Activated CD8-positive, alpha-beta T cell treated with anti-CD3 and anti-CD28 coated beads for 36 hours (primary cell): ENCODE measurements around the gene ZC3H18. TPM values are rescaled to one million over a fixed set of nuclear protein-coding genes. Genes with fewer than 3 reads are reported as not detected.

ENCODE experiments used
- ATAC-seq: fragments of 200-7000 bp; cut with Tn5 transposase; one replicate; pipeline ENCODE4 v1.10.0; 2021; ENCODE audit warnings: mild to moderate bottlenecking, moderate library complexity
- CTCF ChIA-PET: fragments of 350-600 bp; sonication (Branson Sonifier 250); formaldehyde crosslinking; loops from one replicate; lab custom pipeline; 2021; ENCODE audit warnings: antibody characterized with exemption; lab: Charles Lee
- POLR2A ChIA-PET: fragments of 350-600 bp; sonication (Branson Sonifier 250); formaldehyde crosslinking; loops from one replicate; lab custom pipeline; 2021; ENCODE audit warnings: antibody characterized with exemption; lab: Charles Lee
- DNase-seq: peaks from one replicate; pipeline ENCODE4 v3.0.0-alpha.2; 2020
- H3K27ac Mint-ChIP-seq: one replicate; pipeline ENCODE4 v1.8.0; 2021; ENCODE audit warnings: mild to moderate bottlenecking, mixed read lengths
- H3K27me3 Mint-ChIP-seq: one replicate; pipeline ENCODE4 v1.8.0; 2021; ENCODE audit warnings: mixed read lengths
- H3K36me3 Mint-ChIP-seq: one replicate; pipeline ENCODE4 v1.8.0; 2021; ENCODE audit warnings: low read depth, mixed read lengths
- H3K4me1 Mint-ChIP-seq: one replicate; pipeline ENCODE4 v1.8.0; 2021; ENCODE audit warnings: low read depth, mixed read lengths
- H3K4me3 Mint-ChIP-seq: one replicate; pipeline ENCODE4 v1.8.0; 2021; ENCODE audit warnings: mild to moderate bottlenecking, moderate library complexity, mixed read lengths
- H3K9me3 Mint-ChIP-seq: one replicate; pipeline ENCODE4 v1.8.0; 2021; ENCODE audit warnings: mixed read lengths
- CTCF ChIP-seq: fragments of 200-600 bp; IDR thresholded peaks from one replicate; pipeline ENCODE4 v1.8.0; 2022; ENCODE audit warnings: antibody characterized with exemption, mild to moderate bottlenecking
- intact Hi-C: fragments of 100-400 bp; cut with micrococcal nuclease; formaldehyde crosslinking; loops from one replicate; pipeline ENCODE4 v1.10.0; 2022
- total RNA-seq, 2 experiments: library from RNA; stranded (reverse); gene quantifications; one replicate each; pipeline ENCODE4 v1.2.3, GENCODE V29; 2021

The ZC3H18 gene
- total RNA-seq, 2 experiments from 2014 or later, result 67.7 to 73.5 TPM

GRCh38 chr16:88580371-88580770 lies 10.2 kb downstream of the ZC3H18 start:
- peaks cover 60% of the 10 kb centered on the region for H3K4me1 Mint-ChIP-seq
- peaks cover 36% of the 10 kb centered on the region for H3K36me3 Mint-ChIP-seq
- no peak overlapping the region for H3K4me3 Mint-ChIP-seq
- intact Hi-C loops, result no loop called here
- no peaks in the 10 kb centered on the region for H3K9me3 Mint-ChIP-seq
- ATAC-seq (no peak), DNase-seq (no peak)
- H3K27ac Mint-ChIP-seq, result no peak overlapping the region
- ChIA-PET POLR2A (no interaction called here), CTCF (interaction anchor here (1.2 kb wide), 1 partner anchor 143 kb away, joined by 3 read pairs; no protein-coding TSS in a partner anchor)
- H3K27me3 Mint-ChIP-seq, result no peaks in the 10 kb centered on the region
- TF ChIP-seq CTCF, result no peak

- TF ChIP-seq CTCF, result no peak
- DNase-seq, result no peak
- Mint-ChIP-seq H3K4me1 (peaks cover 64% of the 10 kb centered on the region), H3K27ac (no peak overlapping the region), H3K36me3 (peaks cover 39% of the 10 kb centered on the region), H3K9me3 (no peaks in the 10 kb centered on the region), H3K4me3 (no peak overlapping the region), H3K27me3 (no peaks in the 10 kb centered on the region)
- ATAC-seq, result no peak
- POLR2A ChIA-PET, result no interaction called here
- CTCF ChIA-PET, result interaction anchor here (1.2 kb wide), 1 partner anchor 144 kb away, joined by 3 read pairs; no protein-coding TSS in a partner anchor
- intact Hi-C loops, result no loop called here
These were observed 10.8 kb downstream of the ZC3H18 start for GRCh38 chr16:88581033-88581432.

- Mint-ChIP-seq H3K4me1 (peaks cover 51% of the 10 kb centered on the region), H3K9me3 (no peaks in the 10 kb centered on the region), H3K36me3 (peaks cover 34% of the 10 kb centered on the region), H3K27ac (peak overlapping the region; percentile 17), H3K27me3 (no peaks in the 10 kb centered on the region), H3K4me3 (no peak overlapping the region)
- ChIA-PET CTCF (no interaction called here), POLR2A (interaction anchor here (0.6 to 1.2 kb wide), 2 partner anchors 8 to 12 kb away, joined by 3 to 4 read pairs; no protein-coding TSS in a partner anchor)
- ATAC-seq, result no peak
- no peak for TF ChIP-seq CTCF
- intact Hi-C loops, result no loop called here
- DNase-seq, result peak; percentile 20
These were observed 12.8 kb downstream of the ZC3H18 start for GRCh38 chr16:88582912-88583575.

- intact Hi-C loops, result no loop called here
- Mint-ChIP-seq H3K36me3 (peaks cover 34% of the 10 kb centered on the region), H3K27me3 (no peaks in the 10 kb centered on the region), H3K4me3 (no peak overlapping the region), H3K4me1 (peaks cover 50% of the 10 kb centered on the region), H3K9me3 (no peaks in the 10 kb centered on the region), H3K27ac (peak overlapping the region; percentile 7)
- ChIA-PET POLR2A (interaction anchor here (0.8 kb wide), 1 partner anchor 14 kb away, joined by 3 read pairs; the partner anchor contains the start of gene ZC3H18), CTCF (no interaction called here)
- no peak for TF ChIP-seq CTCF
- DNase-seq (no peak), ATAC-seq (peak; percentile 15)
These were observed 14.5 kb downstream of the ZC3H18 start for GRCh38 chr16:88584676-88585075.

- H3K9me3 Mint-ChIP-seq, result no peaks in the 10 kb centered on the region
- CTCF ChIA-PET, result no interaction called here
- ATAC-seq, result no peak
These were observed 15.1 kb downstream of the ZC3H18 start for GRCh38 chr16:88585269-88585668.

More at GRCh38 chr16:88585269-88585668, 15.1 kb downstream of the ZC3H18 start:
- POLR2A ChIA-PET, result interaction anchor here (0.8 kb wide), 1 partner anchor 15 kb away, joined by 3 read pairs; the partner anchor contains the start of gene ZC3H18
- Mint-ChIP-seq H3K4me1 (peaks cover 46% of the 10 kb centered on the region), H3K4me3 (no peak overlapping the region), H3K27ac (no peak overlapping the region), H3K27me3 (no peaks in the 10 kb centered on the region), H3K36me3 (peaks cover 33% of the 10 kb centered on the region)
- DNase-seq, result no peak
- intact Hi-C loops, result no loop called here
- no peak for TF ChIP-seq CTCF
